Panc1 (cell line): ENCODE measurements around the gene INPP5A. TPM values are rescaled to one million over a fixed set of nuclear protein-coding genes. Genes with fewer than 3 reads are reported as not detected.

ENCODE experiments used
- total RNA-seq: library from RNA; stranded (reverse); gene quantifications from one replicate; pipeline ENCODE4 v1.2.1, GENCODE V29; 2021; ENCODE audit not compliant: unreplicated experiment

INPP5A gene
- total RNA-seq, 1 experiment from 2014 or later, result 60.0 TPM

Other genes starting within 250 kb of the INPP5A start
- gene STK32C, start 229.8 kb upstream of the INPP5A start, total RNA-seq, result 53.7 TPM
- gene LRRC27, start 205.6 kb upstream of the INPP5A start, total RNA-seq, result 15.7 TPM
- gene PWWP2B, start 140.6 kb upstream of the INPP5A start, total RNA-seq, result 51.6 TPM
- gene NKX6-2, start 248.4 kb downstream of the INPP5A start, total RNA-seq, result 1.6 TPM